OCI-M2 (cell line): ENCODE data around the gene ROBO3.

Experiments used
- DNase-seq: peaks from one replicate; lab custom pipeline; 2025; ENCODE audit not compliant: unreplicated experiment; lab: John Stamatoyannopoulos, UW

ROBO3 gene

GRCh38 chr11:124919898-124920297, 54.7 kb downstream of the ROBO3 start:
- DNase-seq = no peak

DNA sequence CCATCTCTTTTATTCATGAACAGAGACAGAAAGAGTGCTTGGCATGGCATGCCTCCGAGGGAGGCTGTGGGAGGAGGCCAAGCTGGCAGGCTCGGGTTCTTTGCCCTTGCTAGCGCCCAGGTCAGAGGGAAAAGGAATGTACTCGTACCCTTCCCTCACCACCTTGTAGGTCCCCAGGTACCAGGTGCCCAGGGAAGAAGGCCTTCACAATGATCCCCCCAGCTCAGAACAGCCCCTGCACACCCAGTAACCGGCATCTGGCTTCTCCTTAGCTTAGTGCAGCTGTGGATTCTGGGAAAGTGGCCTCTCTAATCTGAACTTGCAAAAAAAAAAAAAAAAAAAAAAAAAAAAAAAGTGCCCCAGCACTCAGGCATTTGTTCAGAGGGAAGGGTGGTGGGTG, 55.1 kb downstream of the ROBO3 start:
- DNase-seq = no peak

GRCh38 chr11:124920870-124921609, 55.8 kb downstream of the ROBO3 start:
- DNase-seq = no peak

- no peak for DNase-seq
These were observed 57.6 kb downstream of the ROBO3 start for GRCh38 chr11:124922831-124923230.

DNA sequence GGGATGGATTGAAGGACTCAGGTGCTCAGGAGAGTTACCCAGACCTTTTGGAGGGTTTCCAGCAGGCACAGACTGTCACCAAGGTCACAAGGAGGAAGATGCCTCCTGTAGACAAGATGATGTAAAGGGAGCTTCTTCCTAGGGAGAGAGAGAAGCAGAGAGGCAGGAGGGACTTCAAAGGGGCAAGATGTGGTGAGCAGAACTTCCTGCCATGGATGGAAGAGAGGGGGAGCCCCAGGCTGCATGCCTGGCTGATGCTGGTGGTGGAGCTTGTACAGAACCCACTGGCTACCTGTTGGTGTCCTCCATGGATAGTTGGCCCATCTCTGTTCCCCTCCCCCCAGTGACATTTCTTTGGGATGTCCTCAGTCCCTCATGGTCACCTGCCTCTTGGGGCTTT, 58.1 kb downstream of the ROBO3 start:
- DNase-seq = no peak

GRCh38 chr11:124928942-124929665, 63.9 kb downstream of the ROBO3 start:
- no peak for DNase-seq

DNA sequence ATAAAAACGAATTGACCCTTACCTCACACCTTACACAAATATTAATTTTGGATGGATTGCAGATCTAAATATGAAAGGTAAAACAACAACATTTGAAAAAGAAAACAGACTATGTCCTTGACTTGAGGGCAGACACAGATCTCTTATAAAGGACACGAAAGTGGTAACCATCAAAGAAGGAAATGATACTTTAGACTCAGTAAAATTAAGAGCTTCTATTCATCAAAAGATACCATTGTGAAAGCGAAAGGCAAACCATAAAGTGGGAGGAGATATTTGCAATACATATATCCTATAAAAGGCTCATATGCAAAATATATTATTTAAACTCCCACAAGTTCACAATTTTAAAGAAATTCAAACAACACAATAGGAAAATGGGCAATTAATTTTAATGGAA, 65.6 kb downstream of the ROBO3 start:
- DNase-seq = no peak
